Neural progenitor cell (in vitro differentiated cells): ENCODE measurements around the gene PTPRN2. TPM values are rescaled to one million over a fixed set of nuclear protein-coding genes. Genes with fewer than 3 reads are reported as not detected.

Experiments used
- DNase-seq: peaks from one replicate; pipeline ENCODE4 v3.0.0-alpha.2; 2016; ENCODE audit warnings: low spot score
- H2AFZ ChIP-seq: fragments of 200-600 bp; sonication (generic); replicated peaks from 2 replicates; pipeline ENCODE4 v1.6.1; 2016; ENCODE audit warnings: antibody characterized with exemption
- H3F3A ChIP-seq: fragments of 200-600 bp; sonication (generic); 2 replicates; pipeline ENCODE4 v1.6.1; 2016; ENCODE audit warnings: antibody characterized with exemption, low read depth
- H3K27ac ChIP-seq: fragments of 200-600 bp; sonication (generic); 2 replicates; pipeline ENCODE4 v1.5.1; 2016; ENCODE audit warnings: mild to moderate bottlenecking
- H3K27me3 ChIP-seq: fragments of 200-600 bp; sonication (generic); 2 replicates; pipeline ENCODE4 v1.6.1; 2016; ENCODE audit warnings: mild to moderate bottlenecking, moderate library complexity
- H3K36me3 ChIP-seq: fragments of 200-600 bp; sonication (generic); 2 replicates; pipeline ENCODE4 v1.5.1; 2016
- H3K4me1 ChIP-seq: fragments of 200-600 bp; sonication (generic); 2 replicates; pipeline ENCODE4 v1.6.1; 2016; ENCODE audit warnings: mixed run types
- H3K4me2 ChIP-seq: fragments of 200-600 bp; sonication (generic); 2 replicates; pipeline ENCODE4 v1.6.1; 2016
- H3K4me3 ChIP-seq: fragments of 200-600 bp; sonication (generic); 2 replicates; pipeline ENCODE4 v1.5.1; 2016
- H3K79me2 ChIP-seq: fragments of 200-600 bp; sonication (generic); 2 replicates; pipeline ENCODE4 v1.6.1; 2016; ENCODE audit warnings: low read depth
- H3K9ac ChIP-seq: fragments of 200-600 bp; sonication (generic); 2 replicates; pipeline ENCODE4 v1.6.1; 2016
- H3K9me3 ChIP-seq: fragments of 200-600 bp; sonication (generic); 2 replicates; pipeline ENCODE4 v1.5.1; 2016; ENCODE audit warnings: low read depth
- H4K20me1 ChIP-seq: fragments of 200-600 bp; sonication (generic); 2 replicates; pipeline ENCODE4 v1.6.1; 2016; ENCODE audit warnings: low read depth
- H3K27ac Mint-ChIP-seq: 3 replicates; pipeline ENCODE4 v1.8.0; 2021; ENCODE audit warnings: mixed read lengths
- H3K27me3 Mint-ChIP-seq: 2 replicates; pipeline ENCODE4 v1.8.0; 2022; ENCODE audit warnings: low read depth, mild to moderate bottlenecking, inconsistent platforms, moderate library complexity, mixed read lengths; ENCODE audit not compliant: insufficient read depth
- H3K36me3 Mint-ChIP-seq: 3 replicates; pipeline ENCODE4 v1.8.0; 2021; ENCODE audit warnings: mixed read lengths
- H3K4me1 Mint-ChIP-seq: 3 replicates; pipeline ENCODE4 v1.8.0; 2021; ENCODE audit warnings: mixed read lengths
- H3K4me3 Mint-ChIP-seq: 3 replicates; pipeline ENCODE4 v1.8.0; 2021; ENCODE audit warnings: mild to moderate bottlenecking, moderate library complexity, mixed read lengths
- H3K9me3 Mint-ChIP-seq: 3 replicates; pipeline ENCODE4 v1.8.0; 2020; ENCODE audit warnings: mixed read lengths
- CTCF ChIP-seq: fragments of 200-600 bp; sonication (generic); IDR thresholded peaks from 2 replicates; pipeline ENCODE4 v1.5.1; 2017; ENCODE audit warnings: antibody characterized with exemption, mild to moderate bottlenecking
- EZH2 ChIP-seq: fragments of 200-600 bp; sonication (generic); IDR thresholded peaks from 2 replicates; pipeline ENCODE4 v1.6.1; 2017; ENCODE audit warnings: antibody characterized with exemption, mild to moderate bottlenecking, moderate library complexity
- EZH2phosphoT487 ChIP-seq: fragments of 200-600 bp; sonication (generic); IDR thresholded peaks from 2 replicates; pipeline ENCODE4 v1.6.1; 2017; ENCODE audit warnings: antibody characterized with exemption
- total RNA-seq: library from RNA; depleted of rRNA; stranded (reverse); fragments of >200 nt; gene quantifications from 2 replicates; pipeline ENCODE4 v1.2.3, GENCODE V29; 2015; ENCODE audit warnings: low replicate concordance

PTPRN2 gene
- total RNA-seq, 1 donor from 2014 or later = 3.0 TPM

- H3K27me3 Mint-ChIP-seq = no peaks in the 10 kb centered on the region
- Histone ChIP-seq H3K27me3 (no peaks in the 10 kb centered on the region), H3K9me3 (no peaks in the 10 kb centered on the region), H3K79me2 (no peaks in the 10 kb centered on the region), H3K4me3 (no peak overlapping the region), H3F3A (no peaks in the 10 kb centered on the region), H2AFZ (no peak overlapping the region), H3K27ac (no peak overlapping the region), H3K9ac (no peak overlapping the region), H3K4me1 (no peaks in the 10 kb centered on the region), H4K20me1 (no peaks in the 10 kb centered on the region), H3K4me2 (no peak overlapping the region), H3K36me3 (no peaks in the 10 kb centered on the region)
- no peak for DNase-seq
- no peaks in the 10 kb centered on the region for H3K4me1 Mint-ChIP-seq
- TF ChIP-seq EZH2phosphoT487 = no peak
- TF ChIP-seq EZH2 = no peak
- no peak for TF ChIP-seq CTCF
- H3K27ac Mint-ChIP-seq = no peak overlapping the region
- H3K4me3 Mint-ChIP-seq = no peak overlapping the region
- peaks cover 8% of the 10 kb centered on the region for H3K9me3 Mint-ChIP-seq
- peaks cover 1% of the 10 kb centered on the region for H3K36me3 Mint-ChIP-seq
These were observed 457.6 kb downstream of the PTPRN2 start for GRCh38 chr7:158130023-158130409.

GRCh38 chr7:158129037-158130022 is 458.3 kb downstream of the PTPRN2 start:
- Mint-ChIP-seq H3K9me3 (peaks cover 12% of the 10 kb centered on the region), H3K27ac (no peak overlapping the region), H3K4me3 (no peak overlapping the region), H3K27me3 (peaks cover 2% of the 10 kb centered on the region), H3K4me1 (no peaks in the 10 kb centered on the region), H3K36me3 (peaks cover 3% of the 10 kb centered on the region)
- DNase-seq = no peak
- Histone ChIP-seq H3F3A (no peaks in the 10 kb centered on the region), H3K9me3 (no peaks in the 10 kb centered on the region), H3K36me3 (no peaks in the 10 kb centered on the region), H2AFZ (no peak overlapping the region), H3K27ac (no peak overlapping the region), H3K27me3 (no peaks in the 10 kb centered on the region), H3K4me3 (no peak overlapping the region), H3K4me1 (no peaks in the 10 kb centered on the region), H3K4me2 (no peak overlapping the region), H3K79me2 (no peaks in the 10 kb centered on the region), H3K9ac (no peak overlapping the region), H4K20me1 (no peaks in the 10 kb centered on the region)
- TF ChIP-seq EZH2 = no peak
- no peak for TF ChIP-seq CTCF
- no peak for TF ChIP-seq EZH2phosphoT487

- Histone ChIP-seq H3K9me3 (no peaks in the 10 kb centered on the region), H3K79me2 (no peaks in the 10 kb centered on the region), H3K36me3 (no peaks in the 10 kb centered on the region), H4K20me1 (no peaks in the 10 kb centered on the region), H3K4me2 (no peak overlapping the region), H3F3A (no peaks in the 10 kb centered on the region), H3K4me3 (no peak overlapping the region), H2AFZ (no peak overlapping the region), H3K4me1 (no peaks in the 10 kb centered on the region), H3K27ac (no peak overlapping the region), H3K27me3 (no peaks in the 10 kb centered on the region), H3K9ac (no peak overlapping the region)
- peaks cover 3% of the 10 kb centered on the region for H3K36me3 Mint-ChIP-seq
- H3K27ac Mint-ChIP-seq = no peak overlapping the region
- no peak for DNase-seq
- H3K9me3 Mint-ChIP-seq = peaks cover 18% of the 10 kb centered on the region
- H3K4me1 Mint-ChIP-seq = no peaks in the 10 kb centered on the region
- peaks cover 2% of the 10 kb centered on the region for H3K27me3 Mint-ChIP-seq
- TF ChIP-seq CTCF = no peak
- no peak for TF ChIP-seq EZH2
- TF ChIP-seq EZH2phosphoT487 = no peak
- H3K4me3 Mint-ChIP-seq = no peak overlapping the region
These were observed 459.1 kb downstream of the PTPRN2 start for GRCh38 chr7:158128572-158128971.
